ENCODE data around the gene RGL3.
"Not testable (repeated sequence)": the region's sequence is repeated elsewhere in the genome, so short reads cannot be mapped to it uniquely, and the experiment has no call there.

Gene RGL3

GRCh38 chr19:11456659-11457058 lies 37.5 kb upstream of the RGL3 start:
- no peak overlapping the region for H3K4me3 Mint-ChIP-seq
- H3K4me1 Mint-ChIP-seq, result peaks cover 9% of the 10 kb centered on the region
- H3K36me3 Mint-ChIP-seq (ENCODE audit: low read depth), result no peaks in the 10 kb centered on the region
- H3K9me3 Mint-ChIP-seq, result no peaks in the 10 kb centered on the region
- peaks cover 4% of the 10 kb centered on the region for H3K27me3 Mint-ChIP-seq (ENCODE audit: low read depth)
- TF ChIP-seq, protein P1, sequence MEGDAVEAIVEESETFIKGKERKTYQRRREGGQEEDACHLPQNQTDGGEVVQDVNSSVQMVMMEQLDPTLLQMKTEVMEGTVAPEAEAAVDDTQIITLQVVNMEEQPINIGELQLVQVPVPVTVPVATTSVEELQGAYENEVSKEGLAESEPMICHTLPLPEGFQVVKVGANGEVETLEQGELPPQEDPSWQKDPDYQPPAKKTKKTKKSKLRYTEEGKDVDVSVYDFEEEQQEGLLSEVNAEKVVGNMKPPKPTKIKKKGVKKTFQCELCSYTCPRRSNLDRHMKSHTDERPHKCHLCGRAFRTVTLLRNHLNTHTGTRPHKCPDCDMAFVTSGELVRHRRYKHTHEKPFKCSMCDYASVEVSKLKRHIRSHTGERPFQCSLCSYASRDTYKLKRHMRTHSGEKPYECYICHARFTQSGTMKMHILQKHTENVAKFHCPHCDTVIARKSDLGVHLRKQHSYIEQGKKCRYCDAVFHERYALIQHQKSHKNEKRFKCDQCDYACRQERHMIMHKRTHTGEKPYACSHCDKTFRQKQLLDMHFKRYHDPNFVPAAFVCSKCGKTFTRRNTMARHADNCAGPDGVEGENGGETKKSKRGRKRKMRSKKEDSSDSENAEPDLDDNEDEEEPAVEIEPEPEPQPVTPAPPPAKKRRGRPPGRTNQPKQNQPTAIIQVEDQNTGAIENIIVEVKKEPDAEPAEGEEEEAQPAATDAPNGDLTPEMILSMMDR (IDR thresholded peaks at IDR 0.05; ENCODE audit: unreplicated experiment in 3 of 3), result no peak
- H3K27ac Mint-ChIP-seq, result no peak overlapping the region

GRCh38 chr19:11455233-11455554 lies 36.1 kb upstream of the RGL3 start:
- not testable (repeated sequence) for H3K27ac Mint-ChIP-seq; H3K9me3 Mint-ChIP-seq; H3K4me1 Mint-ChIP-seq; H3K4me3 Mint-ChIP-seq; H3K27me3 Mint-ChIP-seq (ENCODE audit: low read depth); H3K36me3 Mint-ChIP-seq (ENCODE audit: low read depth)

- peaks cover 9% of the 10 kb centered on the region for H3K4me1 Mint-ChIP-seq
- no peaks in the 10 kb centered on the region for H3K9me3 Mint-ChIP-seq
- H3K27ac Mint-ChIP-seq, result peak overlapping the region in 1 of 3 experiments; percentile 69
- H3K36me3 Mint-ChIP-seq (ENCODE audit: low read depth), result no peaks in the 10 kb centered on the region
- TF ChIP-seq, protein P1 (IDR thresholded peaks at IDR 0.05; ENCODE audit: unreplicated experiment in 3 of 3), result peak; percentile 14 to 28 (median 20)
- peak overlapping the region in 1 of 3 experiments; percentile 51 for H3K4me3 Mint-ChIP-seq
- peaks cover 4% of the 10 kb centered on the region for H3K27me3 Mint-ChIP-seq (ENCODE audit: low read depth)
Measured at GRCh38 chr19:11453468-11454341, 34.6 kb upstream of the RGL3 start.

DNA sequence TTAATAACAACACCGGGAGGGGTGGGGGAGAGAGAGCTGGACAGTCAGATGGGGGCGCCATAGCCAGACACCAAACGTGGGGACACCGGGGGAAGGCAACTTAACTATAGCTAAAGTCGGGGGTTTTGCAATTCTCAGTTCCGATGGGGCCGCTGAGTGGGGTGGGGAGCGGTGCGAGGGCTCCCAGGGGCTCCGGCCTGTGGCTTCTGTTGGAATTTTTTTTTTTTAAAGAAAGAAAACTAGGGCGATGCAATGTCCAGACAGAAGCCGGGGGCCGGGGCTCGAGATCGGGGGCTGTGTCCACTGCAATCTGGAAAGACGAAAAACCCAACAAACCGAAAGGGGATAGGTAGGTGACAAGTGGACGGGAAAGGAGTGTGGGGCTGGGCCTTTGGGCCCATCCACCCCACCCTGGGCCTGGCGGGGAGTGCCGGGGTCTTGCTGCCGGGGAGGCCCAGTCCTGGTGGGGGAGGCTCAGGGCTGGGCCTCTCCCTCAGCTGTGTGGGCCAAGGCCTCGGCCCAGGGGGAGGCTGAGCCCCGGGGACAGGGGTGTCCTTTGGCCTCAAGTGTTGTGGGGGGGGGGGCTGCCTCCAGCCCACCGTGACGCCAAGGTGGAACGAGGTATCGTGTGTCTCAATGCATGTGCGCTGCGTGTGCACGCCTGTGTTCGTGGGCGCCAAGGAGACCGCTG lies 33.7 kb upstream of the RGL3 start:
- peaks cover 9% of the 10 kb centered on the region for H3K4me1 Mint-ChIP-seq
- peak overlapping the region; percentile 46 to 80 (median 53) for H3K27ac Mint-ChIP-seq
- TF ChIP-seq, protein P1 (IDR thresholded peaks at IDR 0.05; ENCODE audit: unreplicated experiment in 3 of 3), result no peak
- H3K36me3 Mint-ChIP-seq (ENCODE audit: low read depth), result no peaks in the 10 kb centered on the region
- no peaks in the 10 kb centered on the region for H3K9me3 Mint-ChIP-seq
- peak overlapping the region; percentile 14 to 64 (median 30) for H3K4me3 Mint-ChIP-seq
- no peaks in the 10 kb centered on the region for H3K27me3 Mint-ChIP-seq (ENCODE audit: low read depth)

DNA sequence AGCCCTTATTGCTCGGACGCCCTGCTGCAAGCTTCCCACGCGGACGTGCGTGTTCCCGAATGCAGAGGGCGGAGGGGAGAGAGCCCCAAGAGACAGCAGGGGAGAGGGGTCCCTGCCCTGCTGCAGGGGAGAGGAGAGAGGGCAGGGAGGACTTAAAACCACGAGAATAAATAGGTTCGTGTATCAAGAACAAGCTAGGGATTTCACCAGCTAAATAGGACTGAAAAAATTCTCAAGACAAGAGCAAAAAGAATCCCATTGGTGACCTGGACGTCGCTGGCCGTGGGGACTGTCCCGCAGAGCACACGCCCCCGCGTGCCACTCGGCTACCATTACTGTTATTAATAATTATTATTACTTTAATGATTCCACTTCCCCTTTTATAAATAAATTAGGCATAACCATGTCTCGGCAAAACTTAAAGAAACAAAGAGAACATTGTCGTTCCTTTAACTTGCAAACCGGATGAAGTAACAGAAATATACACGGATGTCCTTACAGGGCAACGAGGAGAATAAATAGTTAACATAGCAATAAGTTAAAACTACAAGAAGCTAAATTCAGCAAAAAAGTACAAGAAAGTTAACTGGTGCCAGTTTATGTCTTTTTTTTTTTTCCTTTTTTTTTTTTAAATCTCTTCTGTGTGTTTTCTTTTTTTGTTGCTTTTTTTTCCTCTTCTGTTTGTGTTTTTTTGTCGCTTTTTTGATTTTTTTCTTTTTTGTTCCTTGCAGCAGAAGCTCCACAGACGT lies 32.9 kb upstream of the RGL3 start:
- no peaks in the 10 kb centered on the region for H3K9me3 Mint-ChIP-seq
- TF ChIP-seq, protein P1 (IDR thresholded peaks at IDR 0.05; ENCODE audit: unreplicated experiment in 3 of 3), result no peak
- no peaks in the 10 kb centered on the region for H3K36me3 Mint-ChIP-seq (ENCODE audit: low read depth)
- peak overlapping the region; percentile 30 to 64 (median 51) for H3K4me3 Mint-ChIP-seq
- peak overlapping the region; percentile 46 to 80 (median 53) for H3K27ac Mint-ChIP-seq
- peaks cover 9% of the 10 kb centered on the region for H3K4me1 Mint-ChIP-seq
- no peaks in the 10 kb centered on the region for H3K27me3 Mint-ChIP-seq (ENCODE audit: low read depth)

DNA sequence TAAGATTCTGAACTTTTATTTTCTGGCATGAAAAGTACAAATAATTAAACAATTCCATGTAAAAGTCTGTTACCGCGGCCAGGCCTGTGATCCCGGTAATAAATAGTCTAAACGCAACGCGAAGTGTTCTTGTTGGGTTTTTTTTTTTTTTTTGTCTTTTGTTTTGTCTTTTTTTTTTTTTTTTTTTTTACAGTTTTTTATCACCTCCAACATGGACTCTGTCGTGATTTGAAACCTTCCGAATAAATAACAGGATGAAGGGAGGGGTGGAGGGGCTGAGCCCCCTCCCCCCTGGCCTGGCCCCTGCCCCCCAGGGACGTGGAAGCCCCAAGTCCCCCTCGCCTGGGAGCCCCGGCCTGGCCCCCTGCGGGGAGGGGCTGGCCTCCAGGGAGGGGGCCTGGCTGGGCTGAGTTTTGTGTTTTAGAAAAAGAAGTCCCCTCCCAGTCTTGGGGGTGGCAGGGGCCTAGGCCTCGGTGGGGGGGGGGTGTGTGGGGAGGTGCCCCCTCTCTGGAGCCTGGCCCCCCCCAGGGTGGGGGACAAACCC lies 32.3 kb upstream of the RGL3 start:
- Mint-ChIP-seq H3K9me3 (no peaks in the 10 kb centered on the region), H3K36me3 (ENCODE audit: low read depth) (peaks cover 4% of the 10 kb centered on the region), H3K4me3 (no peak overlapping the region), H3K27ac (no peak overlapping the region), H3K27me3 (ENCODE audit: low read depth) (no peaks in the 10 kb centered on the region), H3K4me1 (peaks cover 9% of the 10 kb centered on the region)
- TF ChIP-seq, protein P1 (IDR thresholded peaks at IDR 0.05; ENCODE audit: unreplicated experiment in 3 of 3), result no peak
